Dendritic cell treated with granulocyte-macrophage colony-stimulating factor and Interleukin-4, amounts not matched to agents 40 ng/mL and 50 ng/mL, for 4 days (primary cell): ENCODE results near the gene GSAP.

Experiments used
- H3K27ac Mint-ChIP-seq: one replicate; pipeline ENCODE4 v1.8.0; 2022; ENCODE audit warnings: mild to moderate bottlenecking, mixed read lengths
- H3K27me3 Mint-ChIP-seq: one replicate; pipeline ENCODE4 v1.8.0; 2022; ENCODE audit warnings: mild to moderate bottlenecking, mixed read lengths
- H3K36me3 Mint-ChIP-seq: one replicate; pipeline ENCODE4 v1.8.0; 2022; ENCODE audit warnings: low read depth, mixed read lengths
- H3K4me1 Mint-ChIP-seq: one replicate; pipeline ENCODE4 v1.8.0; 2022; ENCODE audit warnings: low read depth, mixed read lengths
- H3K4me3 Mint-ChIP-seq: one replicate; pipeline ENCODE4 v1.8.0; 2022; ENCODE audit warnings: mild to moderate bottlenecking, moderate library complexity, mixed read lengths
- H3K9me3 Mint-ChIP-seq: one replicate; pipeline ENCODE4 v1.8.0; 2022; ENCODE audit warnings: mixed read lengths
- intact Hi-C: fragments of 100-400 bp; cut with micrococcal nuclease; formaldehyde crosslinking; loops from one replicate; pipeline ENCODE4 v1.15.0; 2022

GSAP gene

DNA sequence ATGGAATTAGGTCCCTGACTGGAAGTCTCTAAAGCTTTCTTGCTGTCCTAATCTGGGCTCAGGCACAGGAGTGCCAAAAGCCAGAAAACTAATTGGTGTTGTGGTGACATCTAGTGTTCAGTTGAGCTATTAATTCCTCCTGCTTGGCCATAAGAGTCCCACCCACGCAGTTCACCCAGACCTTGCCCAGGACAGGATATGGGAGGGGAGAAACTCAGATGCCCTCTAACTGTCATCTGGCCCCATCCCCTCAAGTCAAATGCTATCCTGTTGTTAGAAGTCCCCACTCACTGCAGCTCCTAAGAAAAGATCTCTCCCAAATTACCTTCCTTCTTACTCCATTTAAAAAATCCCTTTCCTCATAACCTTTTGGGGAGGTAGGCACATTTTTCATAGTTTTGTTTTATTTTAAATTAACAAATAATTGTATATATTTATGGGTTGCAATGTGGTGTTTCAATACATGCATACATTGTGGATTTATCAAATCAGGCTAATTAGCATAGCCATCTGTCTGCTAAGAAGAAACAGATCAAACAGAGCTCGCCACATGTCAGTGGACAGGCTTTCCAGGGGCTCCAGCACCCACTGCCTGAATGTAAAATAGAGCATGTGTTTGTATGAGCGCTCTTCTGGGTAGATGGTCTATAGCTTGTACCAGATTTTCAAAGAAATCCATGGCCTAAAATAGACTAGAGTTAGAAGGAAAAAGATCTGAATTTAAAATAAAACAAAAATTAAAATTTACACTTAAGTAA, 84.0 kb downstream of the GSAP start:
- intact Hi-C loops = loop anchor here (5.0 to 10.0 kb wide), 3 partner anchors 85 to 205 kb away; partner anchors contain the start of gene FGL2
- Mint-ChIP-seq H3K4me1 (peaks cover 54% of the 10 kb centered on the region), H3K27ac (no peak overlapping the region)

DNA sequence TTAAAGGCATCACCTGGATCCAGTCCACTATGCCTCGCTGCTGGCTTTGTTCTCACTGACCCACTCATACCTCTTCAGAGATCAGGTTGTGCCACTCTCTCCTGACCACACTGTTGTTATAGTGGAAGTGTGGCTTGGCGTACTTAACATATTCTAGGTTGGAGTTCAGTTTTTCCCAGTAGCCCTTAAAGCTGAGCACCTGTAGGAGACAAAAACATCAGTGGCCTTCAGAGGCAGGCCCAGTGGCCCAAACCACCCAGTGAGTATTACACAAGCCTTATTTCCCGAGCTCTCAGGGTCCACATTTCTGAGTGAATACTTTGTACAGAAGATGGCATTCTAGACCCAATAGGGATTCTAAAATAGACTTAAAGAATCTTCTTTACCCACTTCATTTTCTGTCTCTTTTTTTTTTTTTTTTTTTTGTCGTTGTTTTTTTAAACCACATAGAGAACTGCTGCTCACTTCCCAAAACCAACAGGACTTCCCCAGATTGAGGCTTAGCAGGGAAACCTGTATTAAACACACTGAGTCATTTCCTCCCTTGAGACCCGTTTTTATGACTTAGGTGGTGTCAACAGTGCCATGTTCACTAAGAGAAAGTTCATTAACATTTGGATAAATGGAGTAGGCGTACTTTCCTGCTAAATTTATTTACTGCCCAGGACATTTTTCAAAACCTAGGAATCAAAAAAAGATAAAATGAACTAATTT, 85.8 kb downstream of the GSAP start:
- Mint-ChIP-seq H3K4me1 (peaks cover 50% of the 10 kb centered on the region), H3K36me3 (peaks cover 73% of the 10 kb centered on the region), H3K4me3 (no peak overlapping the region), H3K9me3 (no peaks in the 10 kb centered on the region), H3K27me3 (no peaks in the 10 kb centered on the region), H3K27ac (peak overlapping the region; percentile 67)
- intact Hi-C loops = loop anchor here (5.0 to 10.0 kb wide), 3 partner anchors 83 to 203 kb away; partner anchors contain the start of gene FGL2

More for the DNA sequence above, 84.0 kb downstream of the GSAP start:
- H3K27me3 Mint-ChIP-seq = no peaks in the 10 kb centered on the region
- H3K9me3 Mint-ChIP-seq = no peaks in the 10 kb centered on the region
- H3K4me3 Mint-ChIP-seq = no peak overlapping the region
- peaks cover 57% of the 10 kb centered on the region for H3K36me3 Mint-ChIP-seq

DNA sequence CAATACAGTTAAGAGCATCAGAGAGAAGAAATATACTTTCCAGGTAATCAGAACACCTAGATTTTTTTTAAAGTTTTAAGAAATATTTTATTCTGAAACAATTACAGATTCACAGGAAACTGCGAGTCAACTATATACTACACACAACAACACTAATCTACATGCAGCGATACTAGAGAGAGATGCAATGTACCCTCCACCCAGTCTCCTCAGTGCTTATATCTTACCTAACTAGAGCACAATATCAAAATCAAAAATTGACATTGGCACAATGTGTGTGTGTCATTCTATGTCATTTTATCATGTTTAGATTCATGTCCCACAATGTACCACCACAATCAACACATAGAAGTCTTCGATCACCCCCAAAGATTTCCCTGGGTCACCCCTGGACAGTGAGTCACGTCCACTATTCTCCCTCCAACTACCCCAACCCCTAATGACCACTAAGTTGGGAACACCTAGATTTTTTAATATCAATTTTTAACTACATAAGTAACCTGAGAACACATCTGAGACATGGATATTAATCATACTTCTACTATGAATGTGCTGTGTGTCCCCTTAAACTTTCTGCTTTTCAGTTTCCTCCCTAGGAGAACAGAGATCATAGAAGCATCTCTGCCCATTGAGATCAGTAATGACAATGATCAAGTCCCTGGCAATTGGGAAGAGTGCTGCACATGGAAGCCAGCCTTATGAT, 86.5 kb downstream of the GSAP start:
- H3K27me3 Mint-ChIP-seq = no peaks in the 10 kb centered on the region
- H3K4me3 Mint-ChIP-seq = no peak overlapping the region
- intact Hi-C loops = loop anchor here (5.0 to 10.0 kb wide), 3 partner anchors 82 to 202 kb away; partner anchors contain the start of gene FGL2
- peaks cover 50% of the 10 kb centered on the region for H3K4me1 Mint-ChIP-seq
- no peaks in the 10 kb centered on the region for H3K9me3 Mint-ChIP-seq
- peak overlapping the region; percentile 67 for H3K27ac Mint-ChIP-seq
- peaks cover 73% of the 10 kb centered on the region for H3K36me3 Mint-ChIP-seq

DNA sequence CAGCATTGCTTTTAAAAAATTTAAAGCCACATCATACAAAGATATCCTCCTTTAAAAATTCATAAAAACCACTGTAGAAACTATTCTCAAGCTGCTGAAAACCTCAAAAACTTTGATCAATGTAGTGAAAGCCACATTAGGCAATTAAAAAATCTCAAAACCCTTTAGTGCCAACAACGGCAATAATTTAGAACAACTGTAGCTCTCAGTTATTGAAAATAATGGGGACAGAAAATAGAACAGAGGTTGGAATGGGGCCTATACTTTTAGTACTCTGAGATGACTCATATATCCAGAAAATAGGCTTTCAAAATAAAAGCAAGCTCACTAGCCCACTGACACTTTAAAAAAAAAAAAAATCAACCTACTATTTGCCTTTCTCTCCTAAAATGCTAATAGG, 87.5 kb downstream of the GSAP start:
- Mint-ChIP-seq H3K4me1 (peaks cover 55% of the 10 kb centered on the region), H3K27ac (no peak overlapping the region), H3K9me3 (no peaks in the 10 kb centered on the region), H3K27me3 (no peaks in the 10 kb centered on the region), H3K36me3 (peaks cover 74% of the 10 kb centered on the region), H3K4me3 (no peak overlapping the region)
- intact Hi-C loops = no loop called here

DNA sequence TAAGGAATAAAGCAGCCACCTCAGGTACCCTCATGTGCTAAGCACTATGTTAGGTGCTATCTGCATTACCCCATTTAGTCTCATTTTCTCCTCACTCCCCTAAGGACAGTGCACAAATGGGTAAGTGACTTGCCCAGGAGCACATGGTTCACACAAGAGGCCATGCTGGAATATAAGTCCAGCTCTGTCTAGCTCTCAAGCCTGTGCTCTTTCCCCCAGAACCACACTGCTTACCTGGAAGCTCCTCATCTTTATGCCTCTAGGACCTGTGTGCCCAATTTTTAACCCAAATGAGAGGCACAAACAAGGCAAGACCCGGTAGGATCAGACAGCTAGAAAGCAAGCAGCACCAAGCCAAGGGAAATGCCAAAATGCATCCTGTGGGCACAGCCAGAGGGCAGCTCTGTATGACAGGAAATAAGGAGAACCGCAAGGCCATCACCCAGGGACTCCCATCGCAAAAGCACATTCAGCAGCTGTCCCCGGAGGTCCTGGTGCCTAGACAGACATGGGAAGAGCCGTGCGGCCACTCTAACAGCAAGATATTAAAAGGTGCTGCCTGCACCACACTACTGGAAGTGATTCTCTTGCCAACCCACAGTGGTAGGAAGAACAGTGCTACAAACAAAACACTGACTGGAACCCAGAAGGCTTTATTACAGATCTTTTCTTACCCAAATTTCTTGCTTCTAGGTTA, 88.1 kb downstream of the GSAP start:
- peaks cover 55% of the 10 kb centered on the region for H3K4me1 Mint-ChIP-seq
- peak overlapping the region; percentile 42 for H3K27ac Mint-ChIP-seq
- no peaks in the 10 kb centered on the region for H3K27me3 Mint-ChIP-seq
- H3K9me3 Mint-ChIP-seq = no peaks in the 10 kb centered on the region
- no peak overlapping the region for H3K4me3 Mint-ChIP-seq
- intact Hi-C loops = no loop called here
- peaks cover 74% of the 10 kb centered on the region for H3K36me3 Mint-ChIP-seq

DNA sequence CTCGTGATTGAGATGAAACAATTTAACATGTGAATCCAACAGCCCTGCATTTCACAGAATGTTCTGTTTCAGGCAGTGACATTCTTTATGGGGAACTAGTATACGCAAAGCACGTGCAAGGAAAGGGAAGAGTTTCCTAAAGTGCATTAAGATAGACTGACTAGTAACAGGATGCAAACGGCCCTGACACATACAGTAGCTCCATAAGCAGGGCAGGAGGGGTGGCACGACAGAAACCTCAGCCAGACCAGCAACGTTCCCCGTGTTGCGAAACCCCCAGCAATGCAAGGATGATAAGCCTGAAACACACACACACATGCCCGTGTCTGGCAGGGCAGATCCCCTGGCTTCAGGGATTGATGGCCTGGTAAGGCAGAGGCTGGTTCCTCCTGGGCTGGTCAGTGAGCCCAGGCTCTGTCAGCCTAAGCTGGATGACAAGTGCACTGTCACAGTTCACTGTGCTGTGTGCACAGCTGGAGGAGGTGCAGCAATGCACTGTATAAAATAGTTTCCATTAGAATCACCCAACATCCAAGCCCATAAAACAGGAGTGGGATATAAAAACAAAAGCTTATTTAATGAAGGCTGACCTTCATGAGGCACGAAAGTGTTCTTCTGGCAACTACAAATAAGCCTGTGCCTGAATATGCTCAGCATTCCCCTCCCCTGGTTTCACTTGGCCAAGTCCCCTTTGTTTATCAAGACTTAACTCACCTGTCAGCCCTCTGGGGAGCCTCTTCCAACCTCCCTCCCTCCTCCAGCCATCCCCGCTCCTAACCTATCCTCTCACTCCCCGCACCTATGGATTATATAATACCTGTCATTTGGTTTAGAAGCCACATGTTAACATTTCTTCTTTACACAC, 88.8 kb downstream of the GSAP start:
- Mint-ChIP-seq H3K36me3 (peaks cover 76% of the 10 kb centered on the region), H3K27me3 (no peaks in the 10 kb centered on the region), H3K4me1 (peaks cover 54% of the 10 kb centered on the region), H3K9me3 (no peaks in the 10 kb centered on the region), H3K4me3 (no peak overlapping the region), H3K27ac (peak overlapping the region; percentile 42)
- intact Hi-C loops = no loop called here

DNA sequence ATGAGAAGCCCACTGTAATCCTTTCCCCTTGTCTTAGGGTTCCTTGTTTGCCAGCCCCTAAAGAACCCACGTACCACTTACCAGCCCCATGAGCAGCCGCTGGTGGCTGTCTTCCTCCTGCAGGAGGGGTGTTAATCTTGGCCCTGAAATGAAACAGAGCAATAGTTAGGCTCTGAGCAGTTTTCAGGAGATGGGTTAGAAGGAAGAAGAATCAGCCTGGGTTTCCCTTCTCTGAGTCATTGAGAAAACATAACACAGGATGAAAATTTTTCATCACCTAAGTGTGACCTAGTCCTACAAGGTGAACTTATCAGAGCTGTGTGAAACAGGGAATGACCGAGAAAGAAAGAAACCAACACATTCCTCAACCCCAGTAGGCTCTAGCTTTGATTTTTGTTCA, 90.0 kb downstream of the GSAP start:
- H3K27ac Mint-ChIP-seq = no peak overlapping the region
- no peaks in the 10 kb centered on the region for H3K9me3 Mint-ChIP-seq
- no peaks in the 10 kb centered on the region for H3K27me3 Mint-ChIP-seq
- H3K4me3 Mint-ChIP-seq = no peak overlapping the region
- H3K4me1 Mint-ChIP-seq = peaks cover 42% of the 10 kb centered on the region
- H3K36me3 Mint-ChIP-seq = peaks cover 87% of the 10 kb centered on the region
- intact Hi-C loops = no loop called here

DNA sequence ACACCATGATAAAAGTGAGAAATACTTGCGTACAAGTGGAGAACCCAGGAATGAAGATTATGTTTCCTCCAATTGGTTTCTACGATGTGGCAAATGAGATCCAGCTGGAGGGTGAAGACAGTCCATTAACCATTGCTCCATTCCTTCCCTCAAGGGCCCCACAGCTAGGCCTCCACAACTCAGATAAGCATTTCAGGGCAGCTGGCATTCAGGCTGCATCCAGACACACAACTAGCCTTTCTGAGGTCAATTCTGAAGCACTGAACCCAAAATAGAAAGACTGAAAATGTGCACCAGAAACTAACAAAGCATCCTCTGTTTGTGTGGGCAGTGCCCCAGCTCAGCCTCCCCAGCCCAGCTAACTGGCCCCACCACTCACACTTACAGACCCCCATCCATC, 94.8 kb downstream of the GSAP start:
- Mint-ChIP-seq H3K36me3 (peaks cover 98% of the 10 kb centered on the region), H3K27ac (no peak overlapping the region), H3K9me3 (no peaks in the 10 kb centered on the region), H3K4me3 (no peak overlapping the region), H3K4me1 (peaks cover 13% of the 10 kb centered on the region), H3K27me3 (no peaks in the 10 kb centered on the region)
- intact Hi-C loops = no loop called here

DNA sequence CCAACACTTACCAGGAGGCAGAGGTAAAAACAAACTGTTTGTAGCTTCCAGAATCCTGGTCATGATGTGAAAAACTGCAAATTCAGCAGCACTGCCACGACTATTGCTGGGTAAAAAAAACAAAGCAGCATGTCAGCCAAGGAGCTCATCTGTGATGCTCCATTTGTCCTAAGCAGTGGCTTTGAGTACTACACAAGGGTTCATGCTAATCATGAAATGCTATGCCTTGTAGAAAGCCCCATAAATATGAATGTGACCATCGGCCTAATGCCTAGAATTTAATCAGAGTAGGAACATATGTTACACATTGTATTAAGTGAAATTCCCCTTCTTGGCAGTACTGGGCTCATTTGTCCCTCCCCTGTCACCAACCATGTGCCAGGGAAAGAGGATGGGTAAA, 95.4 kb downstream of the GSAP start:
- Mint-ChIP-seq H3K4me1 (peaks cover 17% of the 10 kb centered on the region), H3K27ac (no peak overlapping the region)
- intact Hi-C loops = no loop called here

DNA sequence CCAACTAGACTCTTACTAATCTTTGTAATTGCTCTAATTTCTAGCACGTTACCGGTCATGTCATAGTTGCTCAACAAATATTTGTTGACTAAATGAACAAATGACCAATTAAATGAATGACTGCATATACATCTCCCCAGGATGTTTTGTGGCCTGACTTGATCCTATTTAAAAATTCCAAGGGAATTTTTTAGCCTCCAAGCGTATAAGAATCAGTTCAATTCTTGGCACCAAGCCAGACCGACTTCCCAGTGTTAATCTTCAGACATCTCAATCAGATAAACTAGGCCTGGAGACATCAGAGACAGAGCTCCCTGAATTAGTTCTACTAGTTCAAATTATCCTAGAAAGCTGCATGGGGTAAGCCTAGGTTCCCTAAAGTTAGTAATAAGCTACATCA, 96.0 kb downstream of the GSAP start:
- intact Hi-C loops = no loop called here
- H3K4me3 Mint-ChIP-seq = no peak overlapping the region
- H3K4me1 Mint-ChIP-seq = peaks cover 17% of the 10 kb centered on the region
- no peaks in the 10 kb centered on the region for H3K9me3 Mint-ChIP-seq
- no peak overlapping the region for H3K27ac Mint-ChIP-seq
- no peaks in the 10 kb centered on the region for H3K27me3 Mint-ChIP-seq
- peaks cover 98% of the 10 kb centered on the region for H3K36me3 Mint-ChIP-seq

More for the DNA sequence above, 95.4 kb downstream of the GSAP start:
- H3K27me3 Mint-ChIP-seq = no peaks in the 10 kb centered on the region
- peaks cover 98% of the 10 kb centered on the region for H3K36me3 Mint-ChIP-seq
- no peak overlapping the region for H3K4me3 Mint-ChIP-seq
- H3K9me3 Mint-ChIP-seq = no peaks in the 10 kb centered on the region

DNA sequence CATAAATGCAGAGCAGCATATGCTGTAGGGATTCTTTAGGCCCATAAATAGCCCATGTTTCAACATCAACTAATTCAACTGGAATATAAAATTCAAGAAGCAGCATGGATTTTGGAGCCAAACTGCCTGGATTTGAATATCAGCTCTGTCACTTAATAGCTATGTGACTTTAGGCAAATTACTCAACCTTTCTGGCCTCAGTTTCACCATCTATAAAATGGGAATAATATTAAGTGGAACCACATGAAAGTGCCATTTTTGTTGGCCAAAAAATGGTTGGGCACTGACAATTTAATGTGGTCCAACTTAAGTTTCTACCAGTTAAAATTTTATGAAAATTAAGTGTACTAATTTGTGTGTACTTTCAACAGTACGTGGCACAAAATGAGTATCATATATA, 98.1 kb downstream of the GSAP start:
- intact Hi-C loops = no loop called here
- Mint-ChIP-seq H3K4me1 (peaks cover 13% of the 10 kb centered on the region), H3K4me3 (no peak overlapping the region), H3K9me3 (no peaks in the 10 kb centered on the region), H3K36me3 (peaks cover 99% of the 10 kb centered on the region), H3K27me3 (no peaks in the 10 kb centered on the region), H3K27ac (no peak overlapping the region)

DNA sequence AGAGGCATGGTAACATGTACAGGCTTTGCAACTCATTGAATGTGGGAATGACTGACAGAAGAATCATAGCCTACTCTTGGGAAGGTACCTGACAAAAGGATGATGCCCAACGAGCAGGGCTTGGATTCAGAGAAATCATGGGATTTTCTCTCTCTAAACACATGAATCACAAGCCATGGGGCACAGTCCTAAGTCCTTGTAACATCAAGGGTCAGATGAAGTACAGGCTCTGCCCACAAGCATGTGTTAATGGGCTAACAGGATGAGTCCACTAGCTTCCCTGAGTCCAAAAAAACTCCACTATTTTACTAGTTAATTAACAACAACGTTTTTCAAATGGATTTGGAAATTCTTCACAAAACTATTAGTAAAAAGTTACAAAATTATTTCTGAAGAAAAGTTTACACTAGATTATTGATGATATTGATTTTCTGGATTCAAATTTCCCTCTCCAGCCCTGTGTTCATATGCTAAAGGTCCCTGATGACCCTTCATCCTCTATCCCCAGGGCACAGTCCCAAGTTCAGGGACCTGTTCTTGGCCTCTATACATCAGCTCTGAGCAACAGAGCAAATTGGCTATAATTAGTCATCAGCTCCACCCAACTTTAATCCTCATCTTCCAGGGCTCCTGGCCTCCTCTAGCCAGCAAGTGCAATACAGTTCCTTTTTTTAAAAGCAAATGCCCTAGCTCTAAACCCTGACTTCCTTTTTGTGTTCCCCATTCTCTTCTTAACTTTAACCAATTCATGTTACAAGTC, 99.8 kb downstream of the GSAP start:
- peaks cover 13% of the 10 kb centered on the region for H3K4me1 Mint-ChIP-seq
- intact Hi-C loops = no loop called here
- H3K36me3 Mint-ChIP-seq = peaks cover 100% of the 10 kb centered on the region
- H3K27ac Mint-ChIP-seq = peak overlapping the region; percentile 10
- no peaks in the 10 kb centered on the region for H3K9me3 Mint-ChIP-seq
- H3K4me3 Mint-ChIP-seq = no peak overlapping the region
- no peaks in the 10 kb centered on the region for H3K27me3 Mint-ChIP-seq
